Suprapubic skin (tissue), 3 donors: ENCODE measurements around the gene RASGEF1B.

Experiments
- CTCF ChIP-seq, 2 donors: fragments of 200-600 bp in 1 of 2; fragments of 450-650 bp in 1 of 2; sonication (generic) in 1 of 2; IDR thresholded peaks; one replicate each; pipeline ENCODE4 v1.5.1; 2016 to 2019; ENCODE audit warnings: antibody characterized with exemption in 2 of 2, mild to moderate bottlenecking in 1 of 2, moderate library complexity in 1 of 2
- POLR2AphosphoS5 ChIP-seq, 3 donors: sonication (generic); formaldehyde crosslinking; IDR thresholded peaks; one replicate each; pipeline ENCODE4 v1.6.1; 2017; ENCODE audit warnings: antibody characterized with exemption in 3 of 3

- TF ChIP-seq POLR2AphosphoS5 (IDR thresholded peaks at IDR 0.05) (no peak), CTCF (IDR thresholded peaks at IDR 0.05) (no peak)
Measured at GRCh38 chr4:81442484-81443085, 29.1 kb downstream of the RASGEF1B start.
